Transverse colon (tissue), 4 donors: ENCODE data around the gene GAS2. TPM values are rescaled to one million over a fixed set of nuclear protein-coding genes. Genes with fewer than 3 reads are reported as not detected.

Experiments
- DNase-seq: peaks from one replicate; pipeline ENCODE4 v3.0.0-alpha.2; 2019
- H3K27ac ChIP-seq, 4 donors: fragments of 200-600 bp; sonication (generic); 2 replicates each; pipeline ENCODE4 v1.5.1; 2016 to 2018; ENCODE audit warnings: inconsistent platforms in 4 of 4
- H3K27me3 ChIP-seq: fragments of 200-600 bp; sonication (generic); 2 replicates; pipeline ENCODE4 v1.5.1; 2017; ENCODE audit warnings: inconsistent platforms
- H3K36me3 ChIP-seq, 4 donors: fragments of 200-600 bp; sonication (generic); 2 replicates each; pipeline ENCODE4 v1.5.1; 2017 to 2019; ENCODE audit warnings: inconsistent platforms in 4 of 4
- H3K4me1 ChIP-seq, 4 donors: fragments of 200-600 bp; sonication (generic); 2 replicates each; pipeline ENCODE4 v1.5.1; 2017 to 2020; ENCODE audit warnings: inconsistent platforms in 4 of 4
- H3K4me3 ChIP-seq, 4 donors: fragments of 200-600 bp; sonication (generic); 1 replicate in 1 of 4; 2 replicates in 3 of 4; pipeline versions ENCODE4 v1.5.1 to v1.6.1; 2017 to 2019; ENCODE audit warnings: inconsistent platforms in 4 of 4
- H3K9me3 ChIP-seq, 2 donors: fragments of 200-600 bp; sonication (generic); 2 replicates each; pipeline ENCODE4 v1.5.1; 2017 to 2019; ENCODE audit warnings: inconsistent platforms in 2 of 2
- CTCF ChIP-seq, 5 experiments: fragments of 200-600 bp in 3 of 5; fragments of 450-650 bp in 2 of 5; sonication (generic) in 3 of 5; IDR thresholded peaks; 1 replicate in 2 of 5; 2 replicates in 3 of 5; pipeline ENCODE4 v1.5.1; 2016 to 2017; ENCODE audit warnings: antibody characterized with exemption in 5 of 5, inconsistent platforms in 3 of 5, mild to moderate bottlenecking in 2 of 5, moderate library complexity in 1 of 5
- EP300 ChIP-seq: sonication (generic); formaldehyde crosslinking; IDR thresholded peaks from one replicate; pipeline ENCODE4 v1.6.1; 2017; ENCODE audit warnings: antibody characterized with exemption, low read depth
- POLR2A ChIP-seq: fragments of 450-650 bp; IDR thresholded peaks from one replicate; pipeline ENCODE4 v1.6.1; 2016; ENCODE audit warnings: antibody characterized with exemption, mild to moderate bottlenecking, moderate library complexity
- POLR2AphosphoS5 ChIP-seq, 3 donors: sonication (generic); formaldehyde crosslinking; IDR thresholded peaks; one replicate each; pipeline ENCODE4 v1.6.1; 2016; ENCODE audit warnings: antibody characterized with exemption in 3 of 3
- WGBS, 2 donors: methylation state at CpG; one replicate each; pipeline ENCODE4 v1.1.5; 2018; ENCODE audit warnings: low coverage in 1 of 2; 5-methylcytosine and 5-hydroxymethylcytosine counted together
- in situ Hi-C, 4 donors: fragments of 200-750 bp; cut with MboI; loops; one replicate each; pipeline versions ENCODE4 v1.15.0 to v1.15.1; 2017; ENCODE audit warnings: low sequenced_read_pairs in 3 of 4, low pct_ligation_motif_present in 1 of 4, low pct_unique_long_range_greater_than_20kb in 1 of 4
- intact Hi-C: fragments of 100-400 bp; cut with DNase I; formaldehyde crosslinking; loops from one replicate; pipeline ENCODE4 v1.15.1; 2023; ENCODE audit warnings: low total_unique reads
- total RNA-seq, 4 donors: library from RNA; depleted of rRNA; stranded (reverse); fragments of >200 nt; gene quantifications; one replicate each; pipeline ENCODE4 v1.1.0, GENCODE V29; 2016

Gene GAS2
- total RNA-seq, 4 donors from 2014 or later: 2.2 to 8.3 (median 4.2) TPM; not detected in 1

GRCh38 chr11:22680628-22681027 is 14.2 kb downstream of the GAS2 start:
- no peak overlapping the region for H3K27ac ChIP-seq
- H3K4me3 ChIP-seq: no peak overlapping the region
- in situ Hi-C loops: no loop called here
- H3K4me1 ChIP-seq: no peaks in the 10 kb centered on the region
- no peak for TF ChIP-seq POLR2A
- TF ChIP-seq POLR2AphosphoS5 (IDR thresholded peaks at IDR 0.05): no peak
- TF ChIP-seq EP300: no peak
- no peak for TF ChIP-seq CTCF (IDR thresholded peaks at IDR 0.05)
- H3K36me3 ChIP-seq: no peaks in the 10 kb centered on the region
- no peaks in the 10 kb centered on the region for H3K9me3 ChIP-seq
- H3K27me3 ChIP-seq: no peaks in the 10 kb centered on the region
- WGBS, 2 donors: 48 to 73% methylated on average over 2 of the region's 2 CpGs
- intact Hi-C loops: no loop called here
- DNase-seq: no peak

DNA sequence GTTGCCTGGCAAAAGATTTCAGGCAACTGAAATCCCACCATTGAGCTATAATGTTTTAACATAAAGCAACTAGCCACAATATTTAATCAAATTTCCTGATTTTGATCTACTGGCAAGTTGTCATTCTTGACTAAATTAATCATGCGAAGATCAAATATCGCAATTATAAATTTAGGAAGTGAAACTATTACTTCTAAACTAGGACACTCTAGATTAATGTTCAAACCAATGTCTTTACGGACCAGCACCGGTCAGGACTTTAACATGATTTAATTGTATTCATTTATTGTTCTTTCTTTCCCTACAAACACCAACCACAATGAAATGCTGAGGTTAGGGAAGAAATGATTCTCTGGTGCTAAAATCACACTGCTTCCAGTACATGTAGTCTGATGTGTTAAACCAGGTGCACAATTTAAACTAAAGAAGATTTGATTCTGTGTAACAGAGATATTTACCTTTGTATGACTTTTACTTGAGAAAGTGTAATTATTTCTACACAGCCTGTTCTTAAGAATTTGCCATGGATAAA is 14.9 kb downstream of the GAS2 start:
- Histone ChIP-seq H3K27ac (no peak overlapping the region), H3K4me1 (no peaks in the 10 kb centered on the region), H3K4me3 (no peak overlapping the region), H3K36me3 (no peaks in the 10 kb centered on the region), H3K27me3 (no peaks in the 10 kb centered on the region), H3K9me3 (no peaks in the 10 kb centered on the region)
- in situ Hi-C loops (no loop called here), intact Hi-C loops (no loop called here)
- DNase-seq: no peak
- WGBS, 2 donors: 85 to 100% methylated on average over 4 of the region's 4 CpGs
- TF ChIP-seq CTCF (IDR thresholded peaks at IDR 0.05) (no peak), EP300 (no peak), POLR2AphosphoS5 (IDR thresholded peaks at IDR 0.05) (no peak), POLR2A (no peak)

DNA sequence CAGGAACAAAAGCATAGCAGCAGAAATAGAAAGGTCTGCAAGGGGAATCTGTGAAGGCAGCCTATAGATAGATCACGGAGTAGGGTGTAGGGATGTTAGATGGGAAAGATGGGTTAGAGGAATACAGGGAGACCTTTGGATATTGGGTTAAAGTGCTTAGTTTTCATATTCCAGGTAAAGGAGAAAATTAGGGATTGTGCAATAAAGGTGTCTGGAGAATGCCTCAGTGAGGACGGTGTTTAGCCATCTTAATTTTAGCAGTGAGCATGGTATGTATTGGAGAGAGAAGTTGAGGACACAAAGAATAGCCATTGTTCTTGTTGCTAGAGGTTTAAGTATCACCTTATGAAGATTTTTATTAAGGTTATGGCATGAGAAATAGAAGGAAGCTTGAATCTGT is 17.7 kb downstream of the GAS2 start:
- no peaks in the 10 kb centered on the region for H3K27me3 ChIP-seq
- no peak overlapping the region for H3K27ac ChIP-seq
- TF ChIP-seq EP300 (no peak), CTCF (IDR thresholded peaks at IDR 0.05) (no peak), POLR2AphosphoS5 (IDR thresholded peaks at IDR 0.05) (no peak), POLR2A (no peak)
- H3K36me3 ChIP-seq: no peaks in the 10 kb centered on the region
- no peak overlapping the region for H3K4me3 ChIP-seq
- no peaks in the 10 kb centered on the region for H3K9me3 ChIP-seq
- DNase-seq: no peak
- no peaks in the 10 kb centered on the region for H3K4me1 ChIP-seq
- 91 to 93% methylated on average over 2 of the region's 2 CpGs for WGBS, 2 donors
- intact Hi-C loops (no loop called here), in situ Hi-C loops (no loop called here)

GRCh38 chr11:22685111-22685510 is 18.7 kb downstream of the GAS2 start:
- no peak overlapping the region for H3K4me3 ChIP-seq
- no peak overlapping the region for H3K27ac ChIP-seq
- no peaks in the 10 kb centered on the region for H3K27me3 ChIP-seq
- TF ChIP-seq POLR2AphosphoS5 (IDR thresholded peaks at IDR 0.05) (no peak), EP300 (no peak), POLR2A (no peak), CTCF (IDR thresholded peaks at IDR 0.05) (no peak)
- no peaks in the 10 kb centered on the region for H3K9me3 ChIP-seq
- no peaks in the 10 kb centered on the region for H3K36me3 ChIP-seq
- intact Hi-C loops (no loop called here), in situ Hi-C loops (no loop called here)
- no peak for DNase-seq
- 91 to 100% methylated on average over 4 of the region's 4 CpGs for WGBS, 2 donors
- no peaks in the 10 kb centered on the region for H3K4me1 ChIP-seq
